ENCODE results near the gene MGA.

MGA gene

GRCh38 chr15:41659190-41659589 is 1.0 kb upstream of the MGA start:
- no peak for DNase-seq

GRCh38 chr15:41659855-41660234 is 360 bp upstream of the MGA start:
- no peak for DNase-seq

- DNase-seq: no peak
Observed at GRCh38 chr15:41661078-41661517, 893 bp downstream of the MGA start.

- peak; percentile 51 to 75 (median 70) for DNase-seq
Observed at GRCh38 chr15:41661518-41662225, 1.5 kb downstream of the MGA start.

GRCh38 chr15:41666353-41666920 is 6.2 kb downstream of the MGA start:
- DNase-seq: no peak

- DNase-seq: no peak
Observed at GRCh38 chr15:41669701-41670100, 9.5 kb downstream of the MGA start.

- no peak for DNase-seq
Observed at GRCh38 chr15:41671656-41672648, 11.7 kb downstream of the MGA start.

- no peak for DNase-seq
Observed at GRCh38 chr15:41675337-41675736, 15.1 kb downstream of the MGA start.

- DNase-seq: no peak
Observed at GRCh38 chr15:41678742-41679141, 18.5 kb downstream of the MGA start.

- DNase-seq: no peak
Observed at GRCh38 chr15:41683955-41684354, 23.8 kb downstream of the MGA start.

- no peak for DNase-seq
Observed at GRCh38 chr15:41688671-41689070, 28.5 kb downstream of the MGA start.

- no peak for DNase-seq
Observed at GRCh38 chr15:41689083-41689482, 28.9 kb downstream of the MGA start.

GRCh38 chr15:41689834-41690233 is 29.6 kb downstream of the MGA start:
- no peak for DNase-seq

- DNase-seq: peak in 1 of 5 experiments; percentile 33
Observed at GRCh38 chr15:41690636-41691035, 30.4 kb downstream of the MGA start.

- DNase-seq: peak in 1 of 5 experiments; percentile 19
Observed at GRCh38 chr15:41691471-41691870, 31.3 kb downstream of the MGA start.

- DNase-seq: no peak
Observed at GRCh38 chr15:41692049-41692448, 31.8 kb downstream of the MGA start.

- DNase-seq: no peak
Observed at GRCh38 chr15:41693757-41694156, 33.6 kb downstream of the MGA start.

GRCh38 chr15:41695750-41696436 is 35.7 kb downstream of the MGA start:
- peak in 3 of 5 experiments; percentile 9 to 89 (median 9) for DNase-seq

- no peak for DNase-seq
Observed at GRCh38 chr15:41698779-41699178, 38.6 kb downstream of the MGA start.

GRCh38 chr15:41703120-41703519 is 42.9 kb downstream of the MGA start:
- no peak for DNase-seq

- no peak for DNase-seq
Observed at GRCh38 chr15:41713047-41713446, 52.8 kb downstream of the MGA start.

GRCh38 chr15:41714291-41714690 is 54.1 kb downstream of the MGA start:
- DNase-seq: no peak

- DNase-seq: no peak
Observed at GRCh38 chr15:41716864-41717263, 56.7 kb downstream of the MGA start.

Measured in T-helper 2 cell (primary cell).